Bronchial epithelial cell (primary cell): ENCODE measurements around the gene RIMBP2. TPM values are rescaled to one million over a fixed set of nuclear protein-coding genes. Genes with fewer than 3 reads are reported as not detected.

Experiments
- DNase-seq: peaks from one replicate; pipeline ENCODE4 v3.0.0-alpha.2; 2010; ENCODE audit warnings: low read depth
- FAIRE-seq: peaks from 2 replicates; lab custom pipeline; 2011; peaks lifted over from hg19 to GRCh38; lab: Jason Lieb, UNC
- H3K27me3 ChIP-seq: 2 replicates; pipeline ENCODE4 v1.5.1; 2011; ENCODE audit warnings: low read length; ENCODE audit not compliant: control insufficient read depth, insufficient read depth
- H3K36me3 ChIP-seq: 2 replicates; pipeline ENCODE4 v1.5.1; 2011; ENCODE audit warnings: low read length; ENCODE audit not compliant: control insufficient read depth, insufficient read depth
- H3K4me3 ChIP-seq: 2 replicates; pipeline ENCODE4 v1.5.1; 2011; ENCODE audit warnings: mild to moderate bottlenecking, low read depth, low read length, control low read depth
- CTCF ChIP-seq: IDR thresholded peaks from 2 replicates; pipeline ENCODE4 v1.5.1; 2011; ENCODE audit warnings: mild to moderate bottlenecking, moderate library complexity, low read length, control low read depth, inconsistent platforms; ENCODE audit not compliant: insufficient read depth, severe bottlenecking
- total RNA-seq: library from RNA; depleted of rRNA; stranded (reverse); fragments of >200 nt; gene quantifications from 2 replicates; pipeline ENCODE4 v1.2.1, GENCODE V29; 2014

RIMBP2 gene
- total RNA-seq, 1 donor from 2014 or later, result not detected

- H3K36me3 ChIP-seq, result no peaks in the 10 kb centered on the region
- H3K4me3 ChIP-seq, result no peak overlapping the region
- TF ChIP-seq CTCF, result no peak
- DNase-seq, result no peak
- H3K27me3 ChIP-seq, result no peaks in the 10 kb centered on the region
- FAIRE-seq, result no peak
Measured at GRCh38 chr12:130540376-130540775, 175.7 kb downstream of the RIMBP2 start.

- Histone ChIP-seq H3K27me3 (no peaks in the 10 kb centered on the region), H3K4me3 (no peak overlapping the region), H3K36me3 (no peaks in the 10 kb centered on the region)
- no peak for FAIRE-seq
- TF ChIP-seq CTCF, result no peak
- no peak for DNase-seq
Measured at GRCh38 chr12:130538343-130539095, 177.6 kb downstream of the RIMBP2 start.

GRCh38 chr12:130537655-130538054 is 178.4 kb downstream of the RIMBP2 start:
- Histone ChIP-seq H3K4me3 (no peak overlapping the region), H3K27me3 (no peaks in the 10 kb centered on the region), H3K36me3 (no peaks in the 10 kb centered on the region)
- no peak for FAIRE-seq
- TF ChIP-seq CTCF, result no peak
- no peak for DNase-seq

- no peak for FAIRE-seq
- TF ChIP-seq CTCF, result no peak
Measured at GRCh38 chr12:130537051-130537450, 179.0 kb downstream of the RIMBP2 start.

GRCh38 chr12:130530429-130530828 is 185.7 kb downstream of the RIMBP2 start:
- Histone ChIP-seq H3K36me3 (no peaks in the 10 kb centered on the region), H3K27me3 (no peaks in the 10 kb centered on the region), H3K4me3 (no peak overlapping the region)
- DNase-seq (no peak), FAIRE-seq (no peak)
- TF ChIP-seq CTCF, result no peak

More at GRCh38 chr12:130537051-130537450, 179.0 kb downstream of the RIMBP2 start:
- Histone ChIP-seq H3K4me3 (no peak overlapping the region), H3K36me3 (no peaks in the 10 kb centered on the region), H3K27me3 (no peaks in the 10 kb centered on the region)
- DNase-seq, result no peak
